HG03558 (cell line): ENCODE data around the gene PRKAG3.

ENCODE experiments used
- ATAC-seq: cut with Tn5 transposase; IDR thresholded peaks from one replicate; pipeline ENCODE4 v1.9.1; 2021; ENCODE audit warnings: moderate number of reproducible peaks; ENCODE audit not compliant: unreplicated experiment; ENCODE audit errors: extremely low read depth

Gene PRKAG3

DNA sequence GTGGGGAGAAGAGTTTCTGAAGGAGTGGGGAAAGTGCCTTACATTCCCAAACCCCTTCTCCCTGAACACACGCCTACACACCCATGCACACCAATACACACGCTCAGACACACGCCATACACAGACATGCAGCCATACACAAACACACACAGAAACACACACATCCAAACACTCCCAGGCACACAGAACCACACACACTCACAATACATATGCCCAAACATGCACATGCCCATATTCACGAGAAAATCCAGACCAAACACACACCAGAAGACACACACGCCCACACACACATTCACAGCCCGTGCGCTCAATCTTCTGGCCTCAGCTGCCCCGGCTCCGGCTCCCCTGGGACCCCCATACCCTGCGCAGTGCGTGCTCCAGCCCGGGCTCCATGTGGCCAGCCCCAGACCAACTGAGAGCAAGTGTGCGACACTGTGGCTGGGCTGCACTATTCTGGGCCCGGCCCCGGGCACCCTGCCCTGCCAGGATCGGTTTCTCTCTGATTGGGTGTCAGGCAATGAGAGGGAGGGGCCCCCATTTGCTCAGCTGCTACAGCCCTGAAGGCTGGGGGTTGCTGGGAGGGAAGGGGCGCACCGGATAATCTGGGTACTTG lies at the start of gene PRKAG3:
Gene PRKAG3, minus strand, starts transcription at position 426 of the 613 bp plus-strand sequence.
- ATAC-seq: no peak

DNA sequence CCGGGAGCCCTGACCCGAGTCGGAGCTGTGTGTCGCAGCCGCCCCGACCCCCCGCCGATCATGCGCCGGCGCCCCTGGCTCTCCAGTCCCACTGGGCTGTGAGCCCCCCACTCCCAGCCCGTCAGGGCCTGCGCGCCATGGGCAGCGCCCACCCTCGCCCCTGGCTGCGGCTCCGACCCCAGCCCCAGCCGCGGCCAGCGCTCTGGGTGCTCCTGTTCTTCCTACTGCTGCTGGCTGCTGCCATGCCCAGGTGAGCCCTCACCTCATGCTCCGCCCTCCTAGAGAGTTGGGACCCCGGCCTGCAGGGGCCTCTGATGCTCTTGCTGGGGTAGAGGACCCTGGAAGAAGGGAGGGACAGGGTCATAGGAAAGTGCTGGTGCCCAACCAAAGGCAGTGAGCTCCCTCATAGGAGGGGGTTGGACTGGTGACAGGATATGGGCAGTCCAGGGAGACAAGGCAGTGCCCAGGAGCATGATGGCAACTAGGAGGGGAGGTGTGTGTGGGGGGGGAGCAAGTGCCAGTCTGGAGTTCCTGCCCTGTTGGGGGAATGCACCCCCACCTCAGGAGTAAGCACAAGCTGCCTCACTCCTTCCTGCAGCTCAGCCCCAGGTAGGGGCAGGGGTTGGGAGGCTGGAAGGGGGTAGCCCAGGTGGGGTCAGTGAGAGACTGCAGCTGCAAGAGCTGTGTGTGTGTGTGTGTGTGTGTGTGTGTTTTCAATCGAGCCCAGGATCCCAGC lies 49.4 kb upstream of the PRKAG3 start:
- ATAC-seq: no peak

DNA sequence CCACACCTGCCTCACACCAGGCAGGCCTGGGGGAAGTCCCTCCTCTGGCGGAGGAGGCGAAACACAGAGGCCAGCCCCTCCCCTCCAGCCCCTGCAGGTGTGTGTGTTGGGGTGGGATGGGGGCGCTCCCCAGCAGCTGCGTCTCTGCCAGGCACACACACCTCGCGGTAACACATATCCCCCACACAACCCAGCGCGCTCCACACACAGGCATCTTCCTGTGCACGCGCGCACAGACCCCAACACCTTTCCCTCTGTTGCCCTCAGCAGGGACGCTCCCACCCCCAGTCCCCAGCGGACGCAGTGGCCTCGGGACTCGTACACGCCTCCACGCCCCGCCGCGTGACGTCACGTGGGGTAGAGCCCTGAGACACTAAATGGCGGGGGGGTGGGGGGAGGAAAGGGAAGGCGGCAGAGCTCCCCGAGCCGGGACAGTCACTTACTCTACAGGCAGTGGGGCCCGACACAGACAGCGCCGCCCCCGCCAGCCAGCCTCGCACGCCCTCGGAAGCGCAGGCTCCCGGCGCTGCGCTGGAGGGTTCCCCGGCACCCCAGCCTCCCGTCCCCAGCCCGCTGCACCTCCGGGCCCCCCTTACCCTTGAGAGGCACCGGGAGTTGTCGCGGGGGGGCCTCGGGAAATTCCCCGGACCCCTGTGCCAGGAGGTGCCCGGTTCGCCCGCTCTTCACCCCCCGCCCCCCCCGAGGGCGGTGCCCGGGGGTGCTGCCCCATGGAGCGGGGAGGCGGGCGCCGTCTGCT lies 48.7 kb upstream of the PRKAG3 start, which contains the start of gene WNT10A:
Gene WNT10A, plus strand, starts transcription at position 751 of the 757 bp plus-strand sequence. CDS start 144 bp downstream, outside the sequence.
- peak; percentile 33 for ATAC-seq

DNA sequence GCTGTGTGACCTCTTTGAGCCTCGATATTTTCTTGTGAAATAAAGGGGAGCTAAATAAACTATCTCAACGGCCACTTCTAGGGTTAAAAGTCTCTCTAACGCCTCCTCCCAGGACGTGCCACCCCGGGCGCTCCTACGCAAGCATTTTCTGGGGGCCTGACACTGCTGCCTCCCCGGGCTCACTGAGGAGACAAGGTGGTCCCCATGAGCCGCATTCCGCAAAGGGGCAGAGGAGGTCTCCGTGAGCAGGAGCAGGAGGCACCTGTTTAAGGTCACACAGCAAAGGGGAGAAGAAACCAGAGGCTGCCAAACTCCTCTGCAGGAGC lies 48.1 kb upstream of the PRKAG3 start:
- ATAC-seq: no peak

DNA sequence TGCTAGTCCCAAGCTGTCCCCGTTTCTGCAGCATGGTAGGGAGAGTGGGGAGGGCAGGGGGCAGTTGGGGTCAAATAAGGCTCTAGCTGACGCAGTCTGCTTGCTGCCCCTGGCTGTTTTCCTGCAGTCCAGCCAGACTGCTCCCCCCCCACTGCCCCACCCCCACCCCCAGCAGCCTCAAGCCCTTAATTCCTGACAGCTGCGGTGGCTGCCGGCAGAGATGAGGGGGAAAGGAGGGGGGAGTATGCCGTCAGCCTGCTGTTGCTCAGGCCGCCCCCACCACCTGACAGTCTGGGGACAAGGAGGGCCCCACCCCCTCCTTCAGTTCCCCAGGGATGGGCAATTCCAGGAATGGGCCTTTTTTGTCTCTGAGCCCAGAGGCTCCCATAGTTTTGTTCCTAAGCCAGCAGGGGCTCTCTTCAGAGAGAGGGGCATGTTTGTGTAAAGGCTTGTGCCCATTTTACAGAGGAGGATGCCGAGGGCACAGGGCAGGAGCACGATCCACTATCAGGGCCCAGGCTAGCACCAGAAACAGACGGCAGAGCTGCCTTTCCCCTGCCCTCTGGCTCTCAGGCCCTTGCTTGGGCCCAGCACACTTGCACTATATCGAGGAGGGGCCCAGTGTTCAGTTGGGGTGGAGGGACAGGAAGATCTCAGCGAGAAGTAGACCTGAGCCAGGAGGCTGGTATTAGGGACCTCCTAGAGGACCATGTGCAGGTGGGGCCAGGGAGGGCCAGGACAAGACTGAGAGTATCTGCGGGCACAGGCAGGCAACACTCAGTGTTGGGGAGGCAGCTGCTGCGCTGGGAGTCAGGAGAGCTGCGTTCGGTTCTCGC lies 47.5 kb upstream of the PRKAG3 start:
- no peak for ATAC-seq

DNA sequence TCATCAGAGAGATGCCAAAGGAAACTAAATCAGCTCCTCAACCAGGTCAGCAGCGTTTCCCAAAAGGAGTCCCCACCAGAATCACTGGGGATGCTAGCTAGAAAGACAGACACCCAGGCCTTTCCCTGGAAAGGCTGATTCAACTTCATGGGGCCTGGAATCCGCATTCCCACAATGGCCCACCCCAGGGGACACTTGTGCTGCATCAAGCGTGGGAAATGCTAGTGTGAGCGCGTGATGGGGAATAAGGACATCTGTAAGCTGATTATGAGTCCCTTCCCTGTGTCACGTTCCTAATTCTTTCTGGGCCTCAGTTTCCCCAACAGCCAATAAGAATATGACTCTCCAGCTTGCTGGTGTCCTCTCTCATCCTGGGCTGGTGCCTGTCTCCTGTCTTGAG lies 46.9 kb upstream of the PRKAG3 start:
- no peak for ATAC-seq

DNA sequence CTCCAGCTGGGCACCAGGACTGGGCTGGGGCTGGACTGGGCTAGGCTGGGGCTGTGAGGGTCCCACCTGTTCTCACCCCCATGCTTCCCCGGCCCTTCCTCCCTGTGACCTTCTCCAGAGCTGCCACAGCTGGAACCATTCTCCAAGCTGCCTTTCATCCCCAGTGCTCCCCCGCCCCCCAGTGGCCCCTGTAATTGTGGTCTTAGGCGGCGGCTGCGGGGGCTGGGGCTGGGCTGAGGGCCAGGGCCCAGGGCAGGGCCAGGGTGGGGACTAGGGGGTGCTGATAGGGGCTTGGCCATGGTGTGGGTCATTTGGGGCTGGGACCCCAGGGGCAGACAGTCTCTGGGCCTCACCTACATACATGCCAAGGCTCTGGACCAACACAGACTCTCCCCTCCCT lies 46.3 kb upstream of the PRKAG3 start:
- ATAC-seq: no peak

DNA sequence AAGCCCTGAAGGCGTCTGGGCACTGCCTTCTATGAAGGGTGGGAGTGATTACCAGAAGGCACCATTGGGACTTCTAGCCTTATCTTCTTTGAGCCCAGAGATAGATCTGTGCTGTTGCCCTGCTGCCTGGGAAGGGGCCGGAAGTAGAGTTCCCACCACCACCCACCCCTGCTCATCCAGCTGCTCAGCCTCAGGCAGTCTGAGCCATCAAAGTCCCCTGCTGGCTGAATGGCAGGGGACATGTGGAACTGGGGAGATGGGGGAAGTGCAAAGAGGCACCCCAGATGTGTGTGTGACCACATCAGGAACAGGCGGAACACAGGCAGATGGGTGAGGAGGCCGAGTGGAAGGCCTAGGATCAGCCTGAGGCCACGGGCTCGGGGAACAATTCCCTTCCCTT lies 45.7 kb upstream of the PRKAG3 start:
- ATAC-seq: no peak

DNA sequence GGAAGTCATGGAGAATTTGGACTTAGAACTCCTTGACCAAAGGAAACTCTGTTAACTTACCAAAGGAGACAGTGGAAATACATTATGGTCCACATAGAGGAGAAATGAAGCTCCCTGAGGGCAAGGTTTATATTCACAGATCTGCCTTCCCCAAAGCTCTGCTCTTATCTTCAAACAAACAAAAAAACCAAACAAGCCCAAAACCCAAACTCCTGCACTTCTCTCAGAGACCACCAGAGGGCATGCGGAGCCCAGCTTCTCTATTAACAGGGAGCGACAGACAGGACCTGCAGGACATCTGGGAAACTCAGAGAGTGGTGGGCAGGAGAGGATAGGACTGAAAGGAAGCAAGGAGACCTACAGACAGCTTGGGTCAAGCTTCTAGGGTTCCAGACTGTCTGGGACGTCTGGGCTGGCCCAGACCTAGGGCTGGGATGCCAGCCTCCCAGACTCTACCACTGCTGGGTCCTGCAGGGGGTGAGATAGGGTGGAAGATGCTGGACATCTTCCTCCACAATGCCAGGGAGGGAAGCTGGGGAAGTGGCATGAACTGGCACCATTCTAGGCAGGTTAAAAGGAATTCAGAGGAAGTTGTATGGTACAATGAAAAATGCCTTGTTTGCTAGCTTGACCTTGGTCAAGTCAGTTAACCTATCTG lies 45.1 kb upstream of the PRKAG3 start:
- ATAC-seq: no peak

DNA sequence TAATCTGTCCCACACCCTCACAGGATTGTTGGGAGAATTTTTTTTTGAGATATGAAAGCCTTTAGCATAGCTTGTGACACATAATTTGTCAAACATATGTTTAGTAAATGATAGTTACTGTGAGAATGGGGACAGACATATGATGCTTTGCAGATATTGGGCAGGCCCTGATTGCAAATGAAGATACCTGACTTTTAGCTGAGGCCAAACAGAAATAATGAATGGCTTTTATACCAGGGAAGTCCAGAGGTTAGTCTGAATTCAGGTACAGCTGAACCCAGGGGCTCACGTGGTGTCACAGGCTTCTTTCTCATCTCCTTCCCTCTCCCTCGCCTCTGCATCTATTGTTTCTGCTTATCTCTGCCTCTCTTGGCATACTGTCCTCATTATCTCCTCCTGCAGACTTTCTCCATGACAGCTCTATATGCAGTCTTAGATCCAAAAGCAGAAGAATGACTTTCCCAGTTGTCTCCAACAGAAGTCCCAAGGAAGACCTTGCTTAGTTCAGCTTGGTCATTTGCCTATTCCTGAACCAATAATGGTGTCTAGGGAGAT lies 44.2 kb upstream of the PRKAG3 start:
- no peak for ATAC-seq

DNA sequence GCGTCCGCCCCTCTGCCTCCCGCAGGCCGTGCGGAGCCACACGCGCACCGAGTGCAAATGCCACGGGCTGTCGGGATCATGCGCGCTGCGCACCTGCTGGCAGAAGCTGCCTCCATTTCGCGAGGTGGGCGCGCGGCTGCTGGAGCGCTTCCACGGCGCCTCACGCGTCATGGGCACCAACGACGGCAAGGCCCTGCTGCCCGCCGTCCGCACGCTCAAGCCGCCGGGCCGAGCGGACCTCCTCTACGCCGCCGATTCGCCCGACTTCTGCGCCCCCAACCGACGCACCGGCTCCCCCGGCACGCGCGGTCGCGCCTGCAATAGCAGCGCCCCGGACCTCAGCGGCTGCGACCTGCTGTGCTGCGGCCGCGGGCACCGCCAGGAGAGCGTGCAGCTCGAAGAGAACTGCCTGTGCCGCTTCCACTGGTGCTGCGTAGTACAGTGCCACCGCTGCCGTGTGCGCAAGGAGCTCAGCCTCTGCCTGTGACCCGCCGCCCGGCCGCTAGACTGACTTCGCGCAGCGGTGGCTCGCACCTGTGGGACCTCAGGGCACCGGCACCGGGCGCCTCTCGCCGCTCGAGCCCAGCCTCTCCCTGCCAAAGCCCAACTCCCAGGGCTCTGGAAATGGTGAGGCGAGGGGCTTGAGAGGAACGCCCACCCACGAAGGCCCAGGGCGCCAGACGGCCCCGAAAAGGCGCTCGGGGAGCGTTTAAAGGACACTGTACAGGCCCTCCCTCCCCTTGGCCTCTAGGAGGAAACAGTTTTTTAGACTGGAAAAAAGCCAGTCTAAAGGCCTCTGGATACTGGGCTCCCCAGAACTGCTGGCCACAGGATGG lies 42.0 kb upstream of the PRKAG3 start:
- no peak for ATAC-seq

DNA sequence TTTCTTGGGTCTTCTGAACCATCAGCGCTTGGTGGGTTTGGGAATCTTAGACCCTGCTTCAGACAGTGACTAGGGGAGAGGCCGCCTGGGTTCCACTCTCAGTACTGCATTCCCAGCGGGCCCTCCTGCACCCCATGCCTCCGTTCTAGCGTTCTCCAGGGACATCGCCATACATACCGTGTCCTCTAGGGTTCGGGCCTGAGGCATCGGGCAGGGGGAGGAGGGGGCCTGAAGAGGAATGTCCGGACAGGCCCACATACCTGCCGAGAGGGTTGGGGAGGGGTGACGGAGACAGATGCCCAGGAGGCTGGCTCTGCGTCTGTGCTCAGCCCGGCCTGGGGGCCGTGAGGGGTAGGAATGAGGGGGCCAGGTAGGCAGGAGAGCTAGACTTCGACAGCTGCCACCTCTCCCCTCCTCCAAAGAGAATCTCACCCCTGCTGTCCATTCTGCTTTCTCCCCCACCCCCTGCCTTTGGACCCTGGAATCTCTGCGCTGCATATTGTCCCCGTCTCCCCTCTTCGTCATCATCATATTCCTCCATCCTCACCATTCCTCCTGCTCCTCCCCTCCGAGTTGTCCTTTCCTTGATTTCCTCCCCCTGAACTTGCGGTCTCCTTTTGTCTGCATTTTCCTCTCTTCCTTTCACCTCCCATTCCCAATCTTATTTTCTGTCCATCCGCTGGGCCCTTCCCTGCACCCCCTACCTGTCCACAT lies 41.2 kb upstream of the PRKAG3 start:
- ATAC-seq: no peak

DNA sequence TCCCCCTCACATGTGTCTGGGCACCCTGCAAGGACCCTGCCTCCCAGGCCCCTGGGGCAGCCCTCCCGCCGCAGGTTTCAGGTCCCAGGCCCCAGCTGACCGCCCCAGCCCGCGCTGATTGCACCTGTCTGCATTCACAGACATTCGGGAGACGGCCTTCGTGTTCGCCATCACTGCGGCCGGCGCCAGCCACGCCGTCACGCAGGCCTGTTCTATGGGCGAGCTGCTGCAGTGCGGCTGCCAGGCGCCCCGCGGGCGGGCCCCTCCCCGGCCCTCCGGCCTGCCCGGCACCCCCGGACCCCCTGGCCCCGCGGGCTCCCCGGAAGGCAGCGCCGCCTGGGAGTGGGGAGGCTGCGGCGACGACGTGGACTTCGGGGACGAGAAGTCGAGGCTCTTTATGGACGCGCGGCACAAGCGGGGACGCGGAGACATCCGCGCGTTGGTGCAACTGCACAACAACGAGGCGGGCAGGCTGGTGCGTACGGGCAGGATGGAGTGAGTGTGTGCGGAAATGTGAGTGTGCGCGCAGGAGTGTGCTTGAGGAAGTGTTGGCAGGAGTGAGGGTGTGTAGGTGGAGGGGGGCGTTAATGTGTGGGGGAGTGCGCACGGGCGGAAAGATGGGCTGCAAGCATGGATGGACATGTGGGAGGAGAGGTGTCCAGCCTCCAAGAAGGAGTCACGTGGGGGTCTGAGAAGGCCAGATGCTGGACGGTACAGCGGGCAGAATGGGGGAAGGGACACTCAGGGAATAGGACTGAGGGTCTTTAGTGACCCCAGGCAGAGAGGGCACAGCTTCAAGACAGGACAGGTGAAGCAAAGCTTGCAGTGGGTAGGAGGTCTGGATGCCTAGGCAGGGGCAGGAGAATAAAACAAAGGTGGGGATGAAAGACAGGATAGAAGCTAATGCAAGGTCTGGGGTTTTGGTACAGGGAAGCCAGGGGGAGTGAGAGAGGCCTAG lies 40.0 kb upstream of the PRKAG3 start:
- no peak for ATAC-seq

DNA sequence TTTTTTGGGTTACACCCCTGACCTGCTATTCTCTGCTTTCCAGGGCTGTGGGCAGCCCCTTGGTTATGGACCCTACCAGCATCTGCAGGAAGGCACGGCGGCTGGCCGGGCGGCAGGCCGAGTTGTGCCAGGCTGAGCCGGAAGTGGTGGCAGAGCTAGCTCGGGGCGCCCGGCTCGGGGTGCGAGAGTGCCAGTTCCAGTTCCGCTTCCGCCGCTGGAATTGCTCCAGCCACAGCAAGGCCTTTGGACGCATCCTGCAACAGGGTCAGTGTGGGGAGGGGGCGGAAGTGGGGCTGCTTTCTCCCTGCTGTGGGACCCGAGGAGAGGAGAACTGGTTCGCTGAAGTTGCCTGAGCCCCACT lies 39.4 kb upstream of the PRKAG3 start:
- no peak for ATAC-seq

DNA sequence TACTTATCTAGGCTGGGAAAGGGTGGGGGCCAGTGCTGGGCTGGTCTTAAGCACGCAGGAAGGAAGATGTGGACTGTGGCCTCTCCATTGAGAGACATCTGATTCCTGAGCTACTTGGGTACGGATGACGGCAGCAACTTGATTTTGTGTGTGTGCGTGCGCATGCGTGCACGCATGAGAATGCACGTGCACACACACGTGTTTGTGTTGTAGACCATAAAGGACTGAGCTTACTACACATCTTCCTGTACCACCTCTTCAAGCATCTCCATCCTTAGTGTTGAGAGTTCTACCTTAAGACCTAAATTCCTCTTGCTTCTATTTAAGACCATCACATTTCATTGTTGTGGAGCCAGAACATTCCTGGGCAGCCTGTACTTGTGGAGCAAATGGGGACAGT lies 37.5 kb upstream of the PRKAG3 start:
- no peak for ATAC-seq

DNA sequence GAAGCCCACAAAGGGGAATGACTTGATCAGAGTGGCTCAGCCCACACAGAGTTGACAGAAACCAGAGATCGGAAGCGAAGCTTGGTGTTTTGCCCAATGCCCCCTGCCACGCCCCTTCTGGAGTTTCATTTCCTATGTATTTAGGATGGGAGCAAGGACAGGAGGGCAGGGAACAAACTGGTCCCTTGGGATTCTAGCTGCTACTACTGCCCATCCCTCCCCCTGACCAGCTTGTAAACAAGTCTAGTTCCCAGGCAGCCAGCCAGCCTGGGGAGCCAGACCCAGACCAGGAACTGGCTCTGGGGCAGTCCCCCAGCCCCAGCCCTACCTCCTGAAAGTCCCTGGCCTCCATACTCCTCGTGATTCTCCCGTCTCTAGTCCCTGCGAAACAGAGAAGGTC lies 36.3 kb upstream of the PRKAG3 start:
- ATAC-seq: no peak

DNA sequence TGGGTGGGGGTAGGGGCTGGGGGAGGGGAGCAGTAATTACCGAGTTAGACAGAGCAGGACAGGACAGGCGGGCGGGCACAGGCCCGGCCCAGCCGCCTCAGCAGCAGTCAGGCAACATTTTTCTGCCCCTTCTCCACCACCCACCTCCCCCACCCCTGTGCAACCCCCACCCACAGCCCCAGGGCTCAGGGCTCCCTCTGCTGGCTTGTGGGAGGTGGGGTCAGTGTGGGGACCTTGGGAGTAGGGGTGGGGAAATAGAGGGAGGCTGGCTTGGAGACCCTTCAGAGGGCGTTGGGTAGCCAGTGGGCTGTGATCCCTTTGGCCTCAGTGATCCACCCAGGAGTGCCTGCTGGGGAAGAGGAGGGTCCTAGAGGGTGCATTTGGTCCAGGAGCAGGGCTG lies 34.4 kb upstream of the PRKAG3 start:
- ATAC-seq: no peak
